Measurements from ENCODE around the gene KDM8. TPM values are rescaled to one million over a fixed set of nuclear protein-coding genes. Genes with fewer than 3 reads are reported as not detected.

KDM8 gene
- total RNA-seq, 1 donor from 2014 or later: 4.3 TPM

- Histone ChIP-seq H3K9me3 (ENCODE audit: insufficient read depth, low read depth, low read length) (no peaks in the 10 kb centered on the region), H3K9ac (ENCODE audit: low read length) (no peak overlapping the region), H3K4me2 (ENCODE audit: low read length) (no peak overlapping the region), H3K4me1 (ENCODE audit: insufficient read depth, low read length) (peaks cover 17% of the 10 kb centered on the region), H2AFZ (ENCODE audit: low read depth, low read length) (no peak overlapping the region), H4K20me1 (ENCODE audit: insufficient read depth, low read length) (no peaks in the 10 kb centered on the region), H3K79me2 (ENCODE audit: insufficient read depth, low read length) (no peaks in the 10 kb centered on the region), H3K27me3 (ENCODE audit: insufficient read depth, low read length) (no peaks in the 10 kb centered on the region), H3K4me3 (ENCODE audit: insufficient read depth, low read depth, low read length) (no peak overlapping the region), H3K27ac (ENCODE audit: low read depth, low read length) (no peak overlapping the region), H3K36me3 (ENCODE audit: insufficient read depth, low read length) (no peaks in the 10 kb centered on the region)
- H3K9me3 Mint-ChIP-seq (ENCODE audit: unreplicated experiment): no peaks in the 10 kb centered on the region
- H3K4me1 Mint-ChIP-seq (ENCODE audit: low read depth, unreplicated experiment): peaks cover 4% of the 10 kb centered on the region
- no peak for DNase-seq (ENCODE audit: low read depth)
- no peak overlapping the region for H3K27ac Mint-ChIP-seq (ENCODE audit: unreplicated experiment)
- FAIRE-seq: no peak
- H3K27me3 Mint-ChIP-seq (ENCODE audit: low read depth, unreplicated experiment): peaks cover under 1% of the 10 kb centered on the region
- TF ChIP-seq CTCF (IDR thresholded peaks at IDR 0.05; ENCODE audit: insufficient read depth, low read depth, low read length): no peak
- TF ChIP-seq EZH2 (IDR thresholded peaks at IDR 0.05; ENCODE audit: insufficient read depth, low read length): no peak
- peaks cover 5% of the 10 kb centered on the region for H3K36me3 Mint-ChIP-seq (ENCODE audit: low read depth, unreplicated experiment)
- no peak overlapping the region for H3K4me3 Mint-ChIP-seq (ENCODE audit: unreplicated experiment)
These were observed 17.7 kb downstream of the KDM8 start for GRCh38 chr16:27220991-27221390.

GRCh38 chr16:27221576-27222248 is 18.4 kb downstream of the KDM8 start:
- no peaks in the 10 kb centered on the region for H4K20me1 ChIP-seq (ENCODE audit: insufficient read depth, low read length)
- H3K27ac Mint-ChIP-seq (ENCODE audit: unreplicated experiment): no peak overlapping the region
- peaks cover 3% of the 10 kb centered on the region for H3K27me3 Mint-ChIP-seq (ENCODE audit: low read depth, unreplicated experiment)
- no peaks in the 10 kb centered on the region for H3K79me2 ChIP-seq (ENCODE audit: insufficient read depth, low read length)
- H3K9me3 Mint-ChIP-seq (ENCODE audit: unreplicated experiment): no peaks in the 10 kb centered on the region
- no peak for TF ChIP-seq CTCF (IDR thresholded peaks at IDR 0.05; ENCODE audit: insufficient read depth, low read depth, low read length)
- TF ChIP-seq EZH2 (IDR thresholded peaks at IDR 0.05; ENCODE audit: insufficient read depth, low read length): no peak
- H2AFZ ChIP-seq (ENCODE audit: low read depth, low read length): no peak overlapping the region
- H3K27ac ChIP-seq (ENCODE audit: low read depth, low read length): no peak overlapping the region
- FAIRE-seq: no peak
- H3K36me3 Mint-ChIP-seq (ENCODE audit: low read depth, unreplicated experiment): peaks cover 5% of the 10 kb centered on the region
- H3K36me3 ChIP-seq (ENCODE audit: insufficient read depth, low read length): no peaks in the 10 kb centered on the region
- H3K4me1 ChIP-seq (ENCODE audit: insufficient read depth, low read length): peaks cover 17% of the 10 kb centered on the region
- peaks cover 4% of the 10 kb centered on the region for H3K4me1 Mint-ChIP-seq (ENCODE audit: low read depth, unreplicated experiment)
- DNase-seq (ENCODE audit: low read depth): no peak
- no peaks in the 10 kb centered on the region for H3K9me3 ChIP-seq (ENCODE audit: insufficient read depth, low read depth, low read length)
- H3K4me2 ChIP-seq (ENCODE audit: low read length): no peak overlapping the region
- H3K27me3 ChIP-seq (ENCODE audit: insufficient read depth, low read length): no peaks in the 10 kb centered on the region
- H3K4me3 Mint-ChIP-seq (ENCODE audit: unreplicated experiment): no peak overlapping the region
- no peak overlapping the region for H3K4me3 ChIP-seq (ENCODE audit: insufficient read depth, low read depth, low read length)
- H3K9ac ChIP-seq (ENCODE audit: low read length): no peak overlapping the region
